Measurements from ENCODE around the gene RAB33B. TPM values are rescaled to one million over a fixed set of nuclear protein-coding genes. Genes with fewer than 3 reads are reported as not detected.

Gene RAB33B
- total and polyA plus RNA-seq, 2 of the 8 experiments (the other 6 are each of a cell fraction or from before 2014, with no cell fraction given): 4.2 to 8.7 TPM

DNA sequence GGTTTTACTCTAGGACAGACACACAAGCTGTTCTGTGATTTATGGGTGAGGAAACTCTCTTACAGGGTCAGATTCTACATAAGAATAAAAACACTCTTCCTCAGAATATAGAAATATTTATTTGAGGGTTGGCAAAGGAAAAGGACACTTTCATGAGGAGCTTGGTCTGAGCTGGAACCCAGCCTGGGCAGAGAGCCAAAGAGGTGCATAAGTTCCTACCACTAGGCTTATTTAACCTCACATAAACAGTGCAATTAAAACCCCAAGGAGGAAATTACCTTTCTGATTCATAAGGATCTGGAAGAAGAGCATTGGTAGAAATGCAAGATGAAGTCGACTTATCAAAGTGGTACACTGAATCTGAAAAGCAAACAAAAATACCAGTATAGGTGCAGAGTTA lies 69.2 kb downstream of the RAB33B start:
- Histone ChIP-seq H3K18ac (ENCODE audit: extremely low read depth, low read length) (no peak overlapping the region), H3K23me2 (ENCODE audit: low read depth, low read length) (no peaks in the 10 kb centered on the region), H3K27ac (ENCODE audit: low read depth, low read length) (no peak overlapping the region), H3K79me2 (ENCODE audit: control insufficient read depth in 1 of 2, insufficient read depth in 2 of 2, low read length in 2 of 2) (no peaks in the 10 kb centered on the region), H3K23ac (ENCODE audit: insufficient read length) (no peak overlapping the region), H3K14ac (ENCODE audit: insufficient read length) (no peak overlapping the region), H4K91ac (replicated peaks; ENCODE audit: insufficient read length, low read length) (no peak overlapping the region), H3K36me3 (ENCODE audit: control insufficient read depth in 2 of 4, insufficient read depth in 4 of 4, low read length in 3 of 4) (no peaks in the 10 kb centered on the region), H3K4me2 (ENCODE audit: insufficient read depth in 1 of 2, low read depth in 2 of 2, low read length in 2 of 2) (no peak overlapping the region), H3K9me3 (ENCODE audit: insufficient read depth in 2 of 2, low read depth in 1 of 2, low read length in 1 of 2) (no peaks in the 10 kb centered on the region), H4K20me1 (replicated peaks in 1 of 2; ENCODE audit: control insufficient read depth in 1 of 2, insufficient read depth in 2 of 2, low read length in 2 of 2) (no peaks in the 10 kb centered on the region), H3K4me3 (ENCODE audit: extremely low read depth in 1 of 4, insufficient read depth in 2 of 4, low read depth in 3 of 4, low read length in 4 of 4) (no peak overlapping the region), H2BK15ac (ENCODE audit: low read length) (no peak overlapping the region), H3K4me1 (replicated peaks in 1 of 4; ENCODE audit: control insufficient read depth in 3 of 4, insufficient read depth in 4 of 4, low read length in 3 of 4) (no peaks in the 10 kb centered on the region), H4K8ac (ENCODE audit: extremely low read depth, insufficient read depth, low read length) (no peak overlapping the region), H2AFZ (ENCODE audit: low read length) (no peak overlapping the region), H4K5ac (ENCODE audit: insufficient read length, low read depth, low read length) (no peak overlapping the region), H2BK20ac (ENCODE audit: low read length) (no peak overlapping the region), H2BK5ac (ENCODE audit: low read depth, low read length) (no peak overlapping the region), H3K4ac (replicated peaks; ENCODE audit: insufficient read length, low read depth, low read length) (no peak overlapping the region), H3K27me3 (replicated peaks in 1 of 4; ENCODE audit: control insufficient read depth in 3 of 4, extremely low read depth in 1 of 4, insufficient read depth in 3 of 4, low read length in 3 of 4) (no peaks in the 10 kb centered on the region), H3K79me1 (ENCODE audit: low read depth, low read length) (no peaks in the 10 kb centered on the region), H2BK120ac (replicated peaks; ENCODE audit: low read depth, low read length) (no peak overlapping the region), H3K9ac (replicated peaks in 1 of 4; ENCODE audit: extremely low read depth in 1 of 4, low read depth in 3 of 4, low read length in 3 of 4) (no peak overlapping the region), H2AK5ac (ENCODE audit: low read depth, low read length) (no peak overlapping the region), H3K56ac (replicated peaks; ENCODE audit: insufficient read length, low read depth, low read length) (no peak overlapping the region), H2BK12ac (ENCODE audit: low read depth, low read length) (no peak overlapping the region)
- POLR2A ChIA-PET (ENCODE audit: partially characterized antibody): interaction anchor here (0.9 to 1.1 kb wide), 2 partner anchors 18 to 221 kb away, joined by 4 to 5 read pairs; partner anchors contain the start of gene NDUFC1
- CTCF ChIA-PET (ENCODE audit: partially characterized antibody): interaction anchor here (0.7 to 4.4 kb wide), 21 partner anchors 8 to 105 kb away, joined by 3 to 40 read pairs (median 4); no protein-coding TSS in a partner anchor
- DNase-seq (ENCODE audit: low read depth in 1 of 2, low spot score in 2 of 2) (no peak), FAIRE-seq (no peak)
- WGBS, 2 experiments (ENCODE audit: extremely low coverage in 1 of 2, insufficient coverage in 1 of 2, insufficient read length in 1 of 2, insufficient replicate concordance in 2 of 2, low coverage in 1 of 2, low lambda C conversion rate in 2 of 2, missing lambda C conversion rate in 1 of 2): 82% methylated on average over 1 of the region's 1 CpG; no CpG with 5 or more reads in 1 of the 2 experiments
- TF ChIP-seq RFX5 (IDR thresholded peaks at IDR 0.05; ENCODE audit: borderline replicate concordance, low read depth, low read length) (no peak), EP300 (IDR thresholded peaks at IDR 0.05; ENCODE audit: borderline replicate concordance in 1 of 2, low read depth in 2 of 2, low read length in 2 of 2) (no peak), JUND (IDR thresholded peaks at IDR 0.05; ENCODE audit: low read length) (no peak), BACH1 (IDR thresholded peaks at IDR 0.05; ENCODE audit: low read length) (no peak), CREB1 (IDR thresholded peaks at IDR 0.05) (no peak), GTF2F1 (IDR thresholded peaks at IDR 0.05; ENCODE audit: borderline replicate concordance, low read depth, low read length) (no peak), TAF1 (IDR thresholded peaks at IDR 0.05; ENCODE audit: low read depth, low read length) (no peak), SIN3A (conservative IDR thresholded peaks at IDR 0.05 in 1 of 2, IDR thresholded peaks at IDR 0.05 in 1 of 2; ENCODE audit: low read depth in 1 of 2, low read length in 2 of 2) (no peak), SAP30 (IDR thresholded peaks at IDR 0.05; ENCODE audit: insufficient read depth, insufficient replicate concordance, low read length) (no peak), GABPA (IDR thresholded peaks at IDR 0.05; ENCODE audit: borderline replicate concordance, insufficient read depth, low read length) (no peak), ZNF274 (IDR thresholded peaks at IDR 0.05; ENCODE audit: borderline replicate concordance, extremely low read depth, low read length) (no peak)
- TF ChIP-seq, protein P1, sequence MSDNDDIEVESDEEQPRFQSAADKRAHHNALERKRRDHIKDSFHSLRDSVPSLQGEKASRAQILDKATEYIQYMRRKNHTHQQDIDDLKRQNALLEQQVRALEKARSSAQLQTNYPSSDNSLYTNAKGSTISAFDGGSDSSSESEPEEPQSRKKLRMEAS (IDR thresholded peaks at IDR 0.05): no peak
- TF ChIP-seq, protein P2, sequence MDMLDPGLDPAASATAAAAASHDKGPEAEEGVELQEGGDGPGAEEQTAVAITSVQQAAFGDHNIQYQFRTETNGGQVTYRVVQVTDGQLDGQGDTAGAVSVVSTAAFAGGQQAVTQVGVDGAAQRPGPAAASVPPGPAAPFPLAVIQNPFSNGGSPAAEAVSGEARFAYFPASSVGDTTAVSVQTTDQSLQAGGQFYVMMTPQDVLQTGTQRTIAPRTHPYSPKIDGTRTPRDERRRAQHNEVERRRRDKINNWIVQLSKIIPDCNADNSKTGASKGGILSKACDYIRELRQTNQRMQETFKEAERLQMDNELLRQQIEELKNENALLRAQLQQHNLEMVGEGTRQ (IDR thresholded peaks at IDR 0.05; ENCODE audit: low read length): no peak
